Fibroblast of mammary gland (primary cell): ENCODE results near the gene SERPINE1.

ENCODE experiments used
- DNase-seq: peaks from one replicate; pipeline ENCODE4 v3.0.0-alpha.2; 2010; ENCODE audit warnings: low read depth
- H3K4me3 ChIP-seq: 2 replicates; pipeline ENCODE4 v1.5.1; 2011; ENCODE audit warnings: low read depth, mild to moderate bottlenecking, low read length, moderate library complexity; ENCODE audit not compliant: control insufficient read depth
- TF ChIP-seq, protein P1 (sequence below): conservative IDR thresholded peaks from 2 replicates; pipeline ENCODE4 v1.5.1; 2011; ENCODE audit warnings: low read depth, low read length, inconsistent platforms; ENCODE audit not compliant: control insufficient read depth, insufficient read depth

Gene SERPINE1

DNA sequence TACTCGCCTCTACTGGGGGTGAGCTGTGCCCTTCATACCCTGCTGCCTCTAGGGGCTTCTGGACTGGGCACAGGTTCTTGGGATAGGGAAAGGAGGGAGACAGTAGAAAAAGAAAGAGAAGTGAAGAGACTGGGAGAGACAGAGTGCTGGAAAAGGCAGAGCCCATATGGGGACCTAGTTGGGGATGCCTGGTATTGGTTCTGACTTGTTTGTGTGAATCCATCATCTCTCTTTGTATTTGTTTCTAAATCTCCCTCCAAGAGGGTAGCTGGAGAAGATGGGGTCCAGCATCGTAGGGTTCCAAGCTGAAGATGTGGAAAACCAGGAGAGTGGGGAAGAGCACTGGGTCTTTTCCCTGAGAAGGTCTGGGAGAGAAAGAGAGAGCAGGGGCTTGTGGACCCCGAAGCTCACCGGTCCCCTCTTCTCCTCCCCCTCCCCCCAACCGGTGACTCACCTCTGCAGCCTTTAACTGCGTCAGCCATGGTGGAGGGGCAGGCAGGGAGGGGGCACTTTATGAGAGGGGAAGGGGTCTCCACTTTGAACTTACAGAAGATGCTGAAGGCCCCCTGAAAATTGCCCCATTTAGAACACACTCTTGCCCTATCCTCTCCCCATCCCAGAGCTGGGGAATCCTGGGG, 41.6 kb downstream of the SERPINE1 start:
- no peak overlapping the region for H3K4me3 ChIP-seq
- TF ChIP-seq, protein P1, sequence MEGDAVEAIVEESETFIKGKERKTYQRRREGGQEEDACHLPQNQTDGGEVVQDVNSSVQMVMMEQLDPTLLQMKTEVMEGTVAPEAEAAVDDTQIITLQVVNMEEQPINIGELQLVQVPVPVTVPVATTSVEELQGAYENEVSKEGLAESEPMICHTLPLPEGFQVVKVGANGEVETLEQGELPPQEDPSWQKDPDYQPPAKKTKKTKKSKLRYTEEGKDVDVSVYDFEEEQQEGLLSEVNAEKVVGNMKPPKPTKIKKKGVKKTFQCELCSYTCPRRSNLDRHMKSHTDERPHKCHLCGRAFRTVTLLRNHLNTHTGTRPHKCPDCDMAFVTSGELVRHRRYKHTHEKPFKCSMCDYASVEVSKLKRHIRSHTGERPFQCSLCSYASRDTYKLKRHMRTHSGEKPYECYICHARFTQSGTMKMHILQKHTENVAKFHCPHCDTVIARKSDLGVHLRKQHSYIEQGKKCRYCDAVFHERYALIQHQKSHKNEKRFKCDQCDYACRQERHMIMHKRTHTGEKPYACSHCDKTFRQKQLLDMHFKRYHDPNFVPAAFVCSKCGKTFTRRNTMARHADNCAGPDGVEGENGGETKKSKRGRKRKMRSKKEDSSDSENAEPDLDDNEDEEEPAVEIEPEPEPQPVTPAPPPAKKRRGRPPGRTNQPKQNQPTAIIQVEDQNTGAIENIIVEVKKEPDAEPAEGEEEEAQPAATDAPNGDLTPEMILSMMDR = no peak
- no peak for DNase-seq

GRCh38 chr7:101169110-101169837, 42.4 kb downstream of the SERPINE1 start:
- TF ChIP-seq, protein P1 = no peak
- no peak for DNase-seq
- H3K4me3 ChIP-seq = peak overlapping the region; percentile 6

DNA sequence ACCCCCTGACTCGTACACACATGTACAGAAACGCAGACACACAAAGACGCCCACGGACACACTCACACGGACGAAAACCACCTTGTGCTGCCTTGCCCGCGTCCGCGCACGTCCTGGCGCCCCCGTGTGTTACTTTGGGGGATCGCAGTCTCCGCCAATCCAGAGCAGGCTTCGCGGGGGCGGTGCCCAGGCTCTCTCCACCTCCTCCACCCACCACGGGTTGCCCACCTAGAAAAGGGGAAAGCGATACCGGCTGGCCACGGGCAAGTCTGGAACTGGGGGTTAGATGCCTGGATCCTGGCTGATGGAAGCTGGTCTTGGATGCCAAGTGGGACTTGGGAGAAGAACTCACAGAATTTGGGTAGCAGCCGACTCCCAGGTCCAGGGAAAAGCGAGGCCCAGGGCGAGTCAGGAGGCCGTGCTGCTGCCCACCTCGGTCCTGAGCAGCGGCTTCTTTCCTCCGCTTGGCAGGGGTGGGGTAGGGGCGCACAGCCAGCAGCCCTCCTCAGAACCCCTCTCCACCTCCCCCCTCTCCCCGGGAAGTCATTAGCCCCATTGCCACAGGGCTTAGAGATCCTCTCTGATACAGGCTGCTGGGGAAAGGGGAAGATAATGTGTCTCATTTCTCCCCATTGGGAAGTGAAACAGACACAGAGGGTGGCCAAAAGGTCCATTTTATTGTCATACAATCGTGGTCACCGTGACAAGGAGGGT, 43.1 kb downstream of the SERPINE1 start:
- TF ChIP-seq, protein P1 = peak; percentile 80
- H3K4me3 ChIP-seq = peak overlapping the region; percentile 6
- DNase-seq = peak; percentile 57

- TF ChIP-seq, protein P1 = no peak
- no peak for DNase-seq
- H3K4me3 ChIP-seq = no peak overlapping the region
Observed at GRCh38 chr7:101170617-101171441, 43.9 kb downstream of the SERPINE1 start.

DNA sequence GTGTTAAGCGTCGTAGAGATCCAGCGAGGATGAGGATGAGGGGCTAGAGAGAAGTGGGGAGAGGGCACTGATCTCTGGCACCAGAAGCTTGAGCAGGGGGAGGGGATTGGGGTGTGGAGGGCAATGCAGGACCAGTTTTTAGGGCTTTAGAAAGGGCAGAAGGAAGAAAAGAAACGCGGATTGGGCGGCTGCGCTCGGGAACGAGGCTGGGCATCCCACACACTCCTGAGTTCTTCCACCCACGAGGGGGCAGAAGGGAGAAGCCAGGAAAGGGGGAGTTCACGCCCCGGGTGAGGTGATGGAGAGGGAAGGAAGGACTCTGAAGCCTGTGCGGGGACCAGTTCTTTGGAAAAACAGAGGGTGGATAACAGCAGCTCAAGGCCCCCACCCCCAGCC, 44.5 kb downstream of the SERPINE1 start:
- no peak for DNase-seq
- TF ChIP-seq, protein P1 = peak; percentile 15
- no peak overlapping the region for H3K4me3 ChIP-seq
